SH-SY5Y (cell line): ENCODE results near the gene RYR3.

Source experiments
- GATA2 ChIP-seq: IDR thresholded peaks from 2 replicates; pipeline ENCODE4 v1.6.1; 2011; ENCODE audit warnings: mild to moderate bottlenecking, low read depth, low read length
- GATA3 ChIP-seq: IDR thresholded peaks from 2 replicates; pipeline ENCODE4 v1.6.1; 2011; ENCODE audit warnings: low read depth, mild to moderate bottlenecking, low read length, moderate library complexity

RYR3 gene

GRCh38 chr15:33382491-33382890 lies 71.7 kb downstream of the RYR3 start:
- no peak for TF ChIP-seq GATA2
- TF ChIP-seq GATA3 = no peak

- TF ChIP-seq GATA3 (no peak), GATA2 (no peak)
Measured at GRCh38 chr15:33384307-33384706, 73.5 kb downstream of the RYR3 start.

GRCh38 chr15:33392453-33392852 lies 81.7 kb downstream of the RYR3 start:
- TF ChIP-seq GATA2 (no peak), GATA3 (no peak)

GRCh38 chr15:33393546-33393945 lies 82.8 kb downstream of the RYR3 start:
- TF ChIP-seq GATA3 (no peak), GATA2 (no peak)

GRCh38 chr15:33395321-33395720 lies 84.6 kb downstream of the RYR3 start:
- TF ChIP-seq GATA3 (no peak), GATA2 (no peak)

- TF ChIP-seq GATA2 = no peak
- no peak for TF ChIP-seq GATA3
Measured at GRCh38 chr15:33395846-33396245, 85.1 kb downstream of the RYR3 start.

GRCh38 chr15:33396475-33396874 lies 85.7 kb downstream of the RYR3 start:
- TF ChIP-seq GATA3 (no peak), GATA2 (no peak)

- TF ChIP-seq GATA3 (no peak), GATA2 (no peak)
Measured at GRCh38 chr15:33398555-33398954, 87.8 kb downstream of the RYR3 start.

GRCh38 chr15:33400941-33401340 lies 90.2 kb downstream of the RYR3 start:
- TF ChIP-seq GATA2 = no peak
- no peak for TF ChIP-seq GATA3

- TF ChIP-seq GATA2 (no peak), GATA3 (no peak)
Measured at GRCh38 chr15:33402600-33402999, 91.8 kb downstream of the RYR3 start.

- no peak for TF ChIP-seq GATA3
- no peak for TF ChIP-seq GATA2
Measured at GRCh38 chr15:33405096-33405495, 94.3 kb downstream of the RYR3 start.

- TF ChIP-seq GATA3 = no peak
- TF ChIP-seq GATA2 = no peak
Measured at GRCh38 chr15:33411596-33412540, 101.1 kb downstream of the RYR3 start.

GRCh38 chr15:33419701-33420100 lies 108.9 kb downstream of the RYR3 start:
- TF ChIP-seq GATA2 (no peak), GATA3 (no peak)

- TF ChIP-seq GATA3 (no peak), GATA2 (no peak)
Measured at GRCh38 chr15:33424025-33424424, 113.3 kb downstream of the RYR3 start.

GRCh38 chr15:33425142-33425541 lies 114.4 kb downstream of the RYR3 start:
- no peak for TF ChIP-seq GATA3
- no peak for TF ChIP-seq GATA2
